ENCODE results near the gene MAB21L2. TPM values are rescaled to one million over a fixed set of nuclear protein-coding genes. Genes with fewer than 3 reads are reported as not detected.

Gene MAB21L2
- total and polyA plus RNA-seq, 2 of the 8 experiments (the other 6 are each of a cell fraction or from before 2014, with no cell fraction given) = 0.03 TPM; not detected in 1

DNA sequence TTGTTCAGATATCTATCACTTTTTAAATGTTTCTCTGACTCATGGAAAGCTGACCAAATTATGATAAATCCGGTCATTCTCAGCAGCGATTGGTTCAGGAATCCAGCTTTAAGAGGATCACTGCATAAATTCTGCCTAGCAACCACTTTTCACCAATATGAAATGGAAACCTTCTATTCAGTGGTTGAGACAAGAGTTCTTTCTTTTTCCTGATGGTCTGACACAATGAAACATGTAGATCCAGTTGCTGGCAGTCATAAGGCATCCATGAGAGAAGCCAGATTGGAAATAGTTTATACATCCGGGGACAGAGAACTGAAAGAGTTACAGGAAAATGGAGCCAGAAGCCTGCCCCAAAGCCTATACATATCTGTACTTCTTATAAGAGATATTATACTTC is 27.2 kb downstream of the MAB21L2 start:
- H3K56ac ChIP-seq (replicated peaks; ENCODE audit: insufficient read length, low read depth, low read length) = no peak overlapping the region
- no peak overlapping the region for H4K8ac ChIP-seq (ENCODE audit: extremely low read depth, insufficient read depth, low read length)
- TF ChIP-seq RFX5 (IDR thresholded peaks at IDR 0.05; ENCODE audit: borderline replicate concordance, low read depth, low read length) (peak; percentile 40; the same call in 1 of the 2 replicates), SIX5 (IDR thresholded peaks at IDR 0.05; ENCODE audit: low read depth, low read length) (no peak), JUN (IDR thresholded peaks at IDR 0.05; ENCODE audit: low read depth, low read length) (no peak)
- no peaks in the 10 kb centered on the region for H3K36me3 ChIP-seq (ENCODE audit: control insufficient read depth in 2 of 4, insufficient read depth in 4 of 4, low read length in 3 of 4)
- H4K91ac ChIP-seq (replicated peaks; ENCODE audit: insufficient read length, low read length) = no peak overlapping the region
- H3K14ac ChIP-seq (ENCODE audit: insufficient read length) = no peak overlapping the region
- no peaks in the 10 kb centered on the region for H3K23me2 ChIP-seq (ENCODE audit: low read depth, low read length)
- H3K27me3 ChIP-seq (replicated peaks in 1 of 4; ENCODE audit: control insufficient read depth in 3 of 4, extremely low read depth in 1 of 4, insufficient read depth in 3 of 4, low read length in 3 of 4) = no peaks in the 10 kb centered on the region
- no peak overlapping the region for H2BK12ac ChIP-seq (ENCODE audit: low read depth, low read length)
- 93% methylated on average over 3 of the region's 3 CpGs; no CpG with 5 or more reads in 1 of the 2 experiments for WGBS, 2 experiments (ENCODE audit: extremely low coverage in 1 of 2, insufficient coverage in 1 of 2, insufficient read length in 1 of 2, insufficient replicate concordance in 2 of 2, low coverage in 1 of 2, low lambda C conversion rate in 2 of 2, missing lambda C conversion rate in 1 of 2)
- POLR2A ChIA-PET (ENCODE audit: partially characterized antibody) = no interaction called here
- CTCF ChIA-PET (ENCODE audit: partially characterized antibody) = interaction anchor here (1.1 to 1.5 kb wide), 2 partner anchors 8 to 258 kb away, joined by 3 to 4 read pairs; no protein-coding TSS in a partner anchor
- H3K23ac ChIP-seq (ENCODE audit: insufficient read length) = no peak overlapping the region
- no peak overlapping the region for H2BK120ac ChIP-seq (replicated peaks; ENCODE audit: low read depth, low read length)
- no peak overlapping the region for H2BK15ac ChIP-seq (ENCODE audit: low read length)
- no peaks in the 10 kb centered on the region for H3K9me3 ChIP-seq (ENCODE audit: insufficient read depth in 2 of 2, low read depth in 1 of 2, low read length in 1 of 2)
- no peak overlapping the region for H3K4ac ChIP-seq (replicated peaks; ENCODE audit: insufficient read length, low read depth, low read length)
- H3K79me1 ChIP-seq (ENCODE audit: low read depth, low read length) = no peaks in the 10 kb centered on the region
- no peaks in the 10 kb centered on the region; a peak in 1 of 7 replicates for H3K4me1 ChIP-seq (replicated peaks in 1 of 4; ENCODE audit: control insufficient read depth in 3 of 4, insufficient read depth in 4 of 4, low read length in 3 of 4)
- FAIRE-seq (no peak), DNase-seq (ENCODE audit: low read depth in 1 of 2, low spot score in 2 of 2) (no peak)
- no peak overlapping the region for H2AFZ ChIP-seq (ENCODE audit: low read length)
- no peak overlapping the region for H3K27ac ChIP-seq (ENCODE audit: low read depth, low read length)
- H3K79me2 ChIP-seq (ENCODE audit: control insufficient read depth in 1 of 2, insufficient read depth in 2 of 2, low read length in 2 of 2) = no peaks in the 10 kb centered on the region
- H3K4me2 ChIP-seq (ENCODE audit: insufficient read depth in 1 of 2, low read depth in 2 of 2, low read length in 2 of 2) = no peak overlapping the region
- H3K4me3 ChIP-seq (ENCODE audit: extremely low read depth in 1 of 4, insufficient read depth in 2 of 4, low read depth in 3 of 4, low read length in 4 of 4) = no peak overlapping the region
- H2AK5ac ChIP-seq (ENCODE audit: low read depth, low read length) = no peak overlapping the region
- no peak overlapping the region for H2BK5ac ChIP-seq (ENCODE audit: low read depth, low read length)
- H3K18ac ChIP-seq (ENCODE audit: extremely low read depth, low read length) = no peak overlapping the region
- no peak overlapping the region for H3K9ac ChIP-seq (replicated peaks in 1 of 4; ENCODE audit: extremely low read depth in 1 of 4, low read depth in 3 of 4, low read length in 3 of 4)
- H4K20me1 ChIP-seq (replicated peaks in 1 of 2; ENCODE audit: control insufficient read depth in 1 of 2, insufficient read depth in 2 of 2, low read length in 2 of 2) = no peaks in the 10 kb centered on the region
- H4K5ac ChIP-seq (ENCODE audit: insufficient read length, low read depth, low read length) = no peak overlapping the region
- no peak overlapping the region for H2BK20ac ChIP-seq (ENCODE audit: low read length)
